ENCODE measurements around the gene CISTR. TPM values are rescaled to one million over a fixed set of nuclear protein-coding genes. Genes with fewer than 3 reads are reported as not detected.

The CISTR gene
- total and polyA plus RNA-seq, 4 donors: not detected

- H3K9ac ChIP-seq (ENCODE audit: insufficient read depth in 1 of 2, low read length in 2 of 2): no peak overlapping the region
- no peak for TF ChIP-seq CTCF (IDR thresholded peaks at IDR 0.05; ENCODE audit: control extremely low read depth, extremely low read depth)
- H3K27me3 ChIP-seq (ENCODE audit: control insufficient read depth in 3 of 3, insufficient read depth in 3 of 3, low read length in 2 of 3): peaks cover 0 to 77% (median 54%) of the 10 kb centered on the region in 3 donors
- H3K4me1 ChIP-seq (ENCODE audit: control insufficient read depth in 5 of 5, insufficient read depth in 5 of 5, low read length in 5 of 5): peaks cover 0 to 15% (median 8%) of the 10 kb centered on the region in 5 donors
- no peak overlapping the region for H3K4me3 ChIP-seq
- DNase-seq (no peak), ATAC-seq (ENCODE audit: insufficient read depth, low FRiP score) (no peak)
- no peaks in the 10 kb centered on the region for H3K36me3 ChIP-seq (ENCODE audit: control insufficient read depth in 4 of 4, insufficient read depth in 4 of 4, low read length in 4 of 4)
- peaks cover 0 to 3% (median 0%) of the 10 kb centered on the region in 4 donors for H3K9me3 ChIP-seq (ENCODE audit: control insufficient read depth in 4 of 4, insufficient read depth in 3 of 4, low read length in 3 of 4)
- no peak overlapping the region for H3K27ac ChIP-seq (ENCODE audit: low read depth in 1 of 2, low read length in 1 of 2)
- WGBS, 2 donors: 82 to 91% methylated on average over 6 of the region's 6 CpGs
Observed at GRCh38 chr12:53736592-53736991, 15.2 kb downstream of the CISTR start.

GRCh38 chr12:53735556-53735955 is 16.2 kb downstream of the CISTR start:
- ATAC-seq (ENCODE audit: insufficient read depth, low FRiP score) (no peak), DNase-seq (no peak)
- Histone ChIP-seq H3K4me1 (ENCODE audit: control insufficient read depth in 5 of 5, insufficient read depth in 5 of 5, low read length in 5 of 5) (peaks cover 0 to 15% (median 8%) of the 10 kb centered on the region in 5 donors), H3K27ac (ENCODE audit: low read depth in 1 of 2, low read length in 1 of 2) (no peak overlapping the region), H3K27me3 (ENCODE audit: control insufficient read depth in 3 of 3, insufficient read depth in 3 of 3, low read length in 2 of 3) (peaks cover 0 to 73% (median 48%) of the 10 kb centered on the region in 3 donors), H3K9ac (ENCODE audit: insufficient read depth in 1 of 2, low read length in 2 of 2) (no peak overlapping the region), H3K36me3 (ENCODE audit: control insufficient read depth in 4 of 4, insufficient read depth in 4 of 4, low read length in 4 of 4) (no peaks in the 10 kb centered on the region), H3K4me3 (no peak overlapping the region), H3K9me3 (ENCODE audit: control insufficient read depth in 4 of 4, insufficient read depth in 3 of 4, low read length in 3 of 4) (peaks cover 0 to 3% (median 0%) of the 10 kb centered on the region in 4 donors)
- 62 to 77% methylated on average over 2 of the region's 2 CpGs for WGBS, 2 donors
- TF ChIP-seq CTCF (IDR thresholded peaks at IDR 0.05; ENCODE audit: control extremely low read depth, extremely low read depth): no peak

DNA sequence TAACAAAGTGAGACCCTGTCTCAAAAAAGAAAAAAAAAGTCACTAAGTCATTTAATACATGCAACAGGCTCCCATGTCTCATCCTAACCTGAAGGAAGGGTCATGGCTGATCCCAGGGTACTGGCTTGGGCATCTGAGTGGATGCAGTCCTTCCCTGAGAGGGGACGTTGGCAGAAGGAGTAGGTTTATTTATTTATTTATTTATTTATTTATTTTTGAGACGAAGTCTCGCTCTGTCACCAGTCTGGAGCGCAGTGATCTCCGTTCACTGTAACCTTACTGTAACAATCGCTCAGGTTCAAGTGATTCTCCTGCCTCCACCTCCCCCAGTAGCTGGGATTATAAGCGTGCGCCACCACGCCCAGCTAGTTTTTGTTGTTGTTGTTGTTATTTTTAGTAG is 17.4 kb downstream of the CISTR start:
- 93 to 96% methylated on average over 9 of the region's 9 CpGs for WGBS, 2 donors

More for the DNA sequence above, 17.4 kb downstream of the CISTR start:
- H3K27me3 ChIP-seq (ENCODE audit: control insufficient read depth in 3 of 3, insufficient read depth in 3 of 3, low read length in 2 of 3): peaks cover 0 to 62% (median 39%) of the 10 kb centered on the region in 3 donors
- H3K9me3 ChIP-seq (ENCODE audit: control insufficient read depth in 4 of 4, insufficient read depth in 3 of 4, low read length in 3 of 4): peaks cover 0 to 3% (median 0%) of the 10 kb centered on the region in 4 donors
- H3K27ac ChIP-seq (ENCODE audit: low read depth in 1 of 2, low read length in 1 of 2): no peak overlapping the region
- DNase-seq: no peak
- no peak for TF ChIP-seq CTCF (IDR thresholded peaks at IDR 0.05; ENCODE audit: control extremely low read depth, extremely low read depth)
- no peak for ATAC-seq (ENCODE audit: insufficient read depth, low FRiP score)
- no peak overlapping the region for H3K9ac ChIP-seq (ENCODE audit: insufficient read depth in 1 of 2, low read length in 2 of 2)
- no peaks in the 10 kb centered on the region for H3K36me3 ChIP-seq (ENCODE audit: control insufficient read depth in 4 of 4, insufficient read depth in 4 of 4, low read length in 4 of 4)
- H3K4me3 ChIP-seq: no peak overlapping the region
- H3K4me1 ChIP-seq (ENCODE audit: control insufficient read depth in 5 of 5, insufficient read depth in 5 of 5, low read length in 5 of 5): peaks cover 0 to 13% (median 8%) of the 10 kb centered on the region in 5 donors
